ENCODE data around the gene TSKS. TPM values are rescaled to one million over a fixed set of nuclear protein-coding genes. Genes with fewer than 3 reads are reported as not detected.
A peak's percentile ranks its signal among the peaks of the same experiment; 100 is the strongest.
"Not testable (repeated sequence)": the region's sequence is repeated elsewhere in the genome, so short reads cannot be mapped to it uniquely, and the experiment has no call there.

Gene TSKS
- total RNA-seq, 1 donor from 2014 or later, result not detected

DNA sequence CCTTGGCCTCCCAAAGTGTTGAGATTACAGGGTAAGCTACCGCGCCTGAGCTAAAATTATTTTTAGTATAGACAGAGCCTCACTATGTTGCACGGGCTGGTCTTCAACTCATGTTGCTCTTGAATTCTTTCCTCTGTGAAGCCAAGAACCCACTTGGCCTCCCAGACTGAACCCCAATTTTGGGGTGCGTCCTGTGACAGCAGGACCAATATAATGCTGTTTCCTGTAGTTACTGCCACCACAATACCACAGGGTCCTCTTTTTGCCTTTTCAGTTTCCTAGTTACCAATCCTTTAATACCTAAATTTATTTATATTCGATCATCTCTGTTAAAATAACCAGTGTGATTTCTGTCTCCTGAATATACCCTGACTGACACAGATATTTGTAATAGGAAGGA is 32.9 kb downstream of the TSKS start:
- DNase-seq (ENCODE audit: low spot score), result no peak
- H3K4me3 Mint-ChIP-seq (ENCODE audit: unreplicated experiment), result no peak overlapping the region
- TF ChIP-seq, protein P1, sequence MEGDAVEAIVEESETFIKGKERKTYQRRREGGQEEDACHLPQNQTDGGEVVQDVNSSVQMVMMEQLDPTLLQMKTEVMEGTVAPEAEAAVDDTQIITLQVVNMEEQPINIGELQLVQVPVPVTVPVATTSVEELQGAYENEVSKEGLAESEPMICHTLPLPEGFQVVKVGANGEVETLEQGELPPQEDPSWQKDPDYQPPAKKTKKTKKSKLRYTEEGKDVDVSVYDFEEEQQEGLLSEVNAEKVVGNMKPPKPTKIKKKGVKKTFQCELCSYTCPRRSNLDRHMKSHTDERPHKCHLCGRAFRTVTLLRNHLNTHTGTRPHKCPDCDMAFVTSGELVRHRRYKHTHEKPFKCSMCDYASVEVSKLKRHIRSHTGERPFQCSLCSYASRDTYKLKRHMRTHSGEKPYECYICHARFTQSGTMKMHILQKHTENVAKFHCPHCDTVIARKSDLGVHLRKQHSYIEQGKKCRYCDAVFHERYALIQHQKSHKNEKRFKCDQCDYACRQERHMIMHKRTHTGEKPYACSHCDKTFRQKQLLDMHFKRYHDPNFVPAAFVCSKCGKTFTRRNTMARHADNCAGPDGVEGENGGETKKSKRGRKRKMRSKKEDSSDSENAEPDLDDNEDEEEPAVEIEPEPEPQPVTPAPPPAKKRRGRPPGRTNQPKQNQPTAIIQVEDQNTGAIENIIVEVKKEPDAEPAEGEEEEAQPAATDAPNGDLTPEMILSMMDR (IDR thresholded peaks at IDR 0.05), result no peak
- H3K36me3 Mint-ChIP-seq (ENCODE audit: low read depth), result no peaks in the 10 kb centered on the region
- no peaks in the 10 kb centered on the region for H3K9me3 Mint-ChIP-seq (ENCODE audit: low read depth)
- H3K27me3 Mint-ChIP-seq (ENCODE audit: low read depth), result no peaks in the 10 kb centered on the region
- no peaks in the 10 kb centered on the region for H3K4me1 Mint-ChIP-seq (ENCODE audit: low read depth)
- no peak overlapping the region for H3K27ac Mint-ChIP-seq (ENCODE audit: unreplicated experiment)

DNA sequence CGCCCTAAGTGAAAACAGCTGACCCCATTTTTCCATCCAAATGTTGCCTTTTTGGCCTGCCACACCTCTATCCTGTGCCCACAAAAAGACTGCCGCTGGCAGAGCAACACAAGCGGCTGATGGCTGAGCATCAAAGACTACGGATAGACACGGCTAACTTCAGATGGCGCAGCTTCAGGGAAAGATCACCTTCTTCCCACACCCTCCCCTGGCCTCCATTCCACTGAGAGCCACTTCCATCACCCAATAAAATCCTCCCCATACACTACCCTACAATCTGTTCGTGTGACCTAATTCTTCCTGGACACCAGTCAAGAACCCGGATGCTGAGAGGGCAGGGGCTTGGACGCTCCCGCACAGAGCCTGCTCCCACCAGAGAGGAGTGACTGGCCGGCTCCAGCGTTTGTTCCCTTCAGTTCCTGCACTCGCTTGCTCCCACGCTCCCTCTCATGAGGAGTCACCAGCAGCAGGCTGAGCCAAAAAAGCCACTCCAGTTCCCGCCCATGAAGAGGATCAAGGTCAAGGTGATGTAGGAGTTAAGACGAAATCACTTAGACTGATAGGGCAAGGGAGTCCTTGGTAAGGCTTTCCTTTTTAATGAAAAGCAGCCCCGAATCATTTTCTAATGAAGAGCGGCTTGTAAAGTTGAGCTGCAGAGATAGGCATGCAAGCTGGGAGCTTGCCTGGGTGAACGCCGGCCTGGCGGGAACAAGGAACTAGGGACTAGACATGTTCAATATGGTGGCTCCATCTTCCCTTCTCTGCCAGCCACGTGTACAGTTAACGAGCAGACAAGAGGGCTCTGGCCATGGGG is 35.7 kb downstream of the TSKS start:
- no peak overlapping the region for H3K27ac Mint-ChIP-seq (ENCODE audit: unreplicated experiment)
- H3K36me3 Mint-ChIP-seq (ENCODE audit: low read depth), result no peaks in the 10 kb centered on the region
- no peaks in the 10 kb centered on the region for H3K9me3 Mint-ChIP-seq (ENCODE audit: low read depth)
- no peaks in the 10 kb centered on the region for H3K27me3 Mint-ChIP-seq (ENCODE audit: low read depth)
- H3K4me1 Mint-ChIP-seq (ENCODE audit: low read depth), result peaks cover 11% of the 10 kb centered on the region
- TF ChIP-seq, protein P1 (IDR thresholded peaks at IDR 0.05), result no peak
- H3K4me3 Mint-ChIP-seq (ENCODE audit: unreplicated experiment), result no peak overlapping the region
- no peak for DNase-seq (ENCODE audit: low spot score)

- not testable (repeated sequence) for H3K27me3 Mint-ChIP-seq (ENCODE audit: low read depth); H3K36me3 Mint-ChIP-seq (ENCODE audit: low read depth); H3K9me3 Mint-ChIP-seq (ENCODE audit: low read depth); DNase-seq (ENCODE audit: low spot score); H3K4me3 Mint-ChIP-seq (ENCODE audit: unreplicated experiment)
- peak overlapping the region; percentile 70 for H3K27ac Mint-ChIP-seq (ENCODE audit: unreplicated experiment)
- peaks cover 25% of the 10 kb centered on the region for H3K4me1 Mint-ChIP-seq (ENCODE audit: low read depth)
These were observed 43.7 kb downstream of the TSKS start for GRCh38 chr19:49719420-49719819.

- DNase-seq (ENCODE audit: low spot score), result no peak
- H3K9me3 Mint-ChIP-seq (ENCODE audit: low read depth), result no peaks in the 10 kb centered on the region
- H3K36me3 Mint-ChIP-seq (ENCODE audit: low read depth), result no peaks in the 10 kb centered on the region
- H3K4me3 Mint-ChIP-seq (ENCODE audit: unreplicated experiment), result no peak overlapping the region
- TF ChIP-seq, protein P1 (IDR thresholded peaks at IDR 0.05), result no peak
- H3K4me1 Mint-ChIP-seq (ENCODE audit: low read depth), result peaks cover 21% of the 10 kb centered on the region
- H3K27ac Mint-ChIP-seq (ENCODE audit: unreplicated experiment), result peak overlapping the region; percentile 70
- no peaks in the 10 kb centered on the region for H3K27me3 Mint-ChIP-seq (ENCODE audit: low read depth)
These were observed 44.1 kb downstream of the TSKS start for GRCh38 chr19:49718991-49719390.

DNA sequence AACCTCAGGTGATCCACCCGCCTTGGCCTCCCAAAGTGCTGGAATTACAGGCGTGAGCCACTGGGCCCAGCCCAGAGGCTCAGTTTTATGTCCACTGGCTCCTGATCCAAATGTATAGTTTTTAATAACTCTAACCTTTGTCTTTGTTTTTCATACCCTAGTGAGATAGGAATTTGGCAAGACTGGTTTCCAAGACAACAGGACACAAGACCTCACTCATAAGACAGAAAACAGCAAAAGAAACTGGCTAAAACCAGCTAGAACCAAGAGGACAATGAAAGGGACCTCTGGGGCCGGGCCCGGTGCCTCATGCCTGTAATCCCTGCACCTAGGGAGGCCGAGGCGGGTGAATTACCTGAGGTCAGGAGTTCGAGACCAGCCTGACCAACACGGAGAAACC is 44.6 kb downstream of the TSKS start:
- Mint-ChIP-seq H3K9me3 (ENCODE audit: low read depth) (no peaks in the 10 kb centered on the region), H3K4me1 (ENCODE audit: low read depth) (peaks cover 21% of the 10 kb centered on the region), H3K27ac (ENCODE audit: unreplicated experiment) (peak overlapping the region; percentile 83)

More for the DNA sequence above, 44.6 kb downstream of the TSKS start:
- Mint-ChIP-seq H3K4me3 (ENCODE audit: unreplicated experiment) (no peak overlapping the region), H3K36me3 (ENCODE audit: low read depth) (no peaks in the 10 kb centered on the region), H3K27me3 (ENCODE audit: low read depth) (no peaks in the 10 kb centered on the region)
- TF ChIP-seq, protein P1 (IDR thresholded peaks at IDR 0.05), result no peak
- DNase-seq (ENCODE audit: low spot score), result no peak

Data from chondrocyte (in vitro differentiated cells).